ENCODE data around the gene RAMP2. TPM values are rescaled to one million over a fixed set of nuclear protein-coding genes. Genes with fewer than 3 reads are reported as not detected.

RAMP2 gene
- total and polyA plus RNA-seq, 2 of the 13 experiments (the other 11 are each of a cell fraction or from before 2014, with no cell fraction given) = 1.4 to 5.2 TPM

DNA sequence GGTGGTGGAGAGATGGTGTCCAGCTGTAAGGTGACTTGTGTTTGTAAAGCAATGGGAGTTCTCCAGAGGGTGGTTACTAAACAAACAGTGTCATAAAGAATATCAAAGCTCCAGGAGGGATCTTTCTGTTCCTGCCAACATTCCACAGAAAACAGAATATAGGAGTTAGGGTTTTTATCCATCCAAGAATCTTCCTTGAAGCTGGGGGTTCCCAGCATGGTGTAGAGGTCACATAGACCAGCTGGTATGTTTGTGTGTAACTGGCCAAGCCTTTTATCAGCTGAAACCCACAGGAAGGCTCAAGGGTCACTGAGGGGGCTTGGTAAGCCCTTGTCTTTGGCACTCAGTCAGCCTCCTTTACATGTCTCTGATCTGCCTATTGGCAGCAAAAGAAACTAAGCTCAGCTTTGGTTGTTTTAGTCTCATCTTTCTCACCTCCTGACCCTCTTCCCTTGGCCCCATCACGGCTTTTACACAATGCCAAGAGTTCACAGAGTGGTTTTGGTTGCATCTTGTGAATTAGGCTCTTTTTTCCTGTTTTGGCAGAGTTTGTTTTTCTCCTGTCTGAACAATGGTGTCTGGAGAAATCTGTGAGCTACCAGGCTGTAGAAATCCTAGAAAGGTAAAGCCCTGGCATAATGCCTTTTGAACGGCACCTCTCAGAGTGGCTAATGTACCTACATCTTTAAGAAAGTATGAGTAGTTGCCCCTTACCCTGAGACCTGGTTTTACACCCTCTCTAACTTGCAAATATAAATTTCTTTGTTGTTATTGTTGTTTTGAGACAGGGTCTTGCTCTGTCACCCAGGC, 42.3 kb downstream of the RAMP2 start (continued):
- TF ChIP-seq ZNF574 (CRISPR knock-in tag; IDR thresholded peaks at IDR 0.05) (peak; percentile 41), SOX5 (CRISPR knock-in tag; IDR thresholded peaks at IDR 0.05; ENCODE audit: borderline replicate concordance) (peak; percentile 68), ZFP62 (CRISPR knock-in tag; IDR thresholded peaks at IDR 0.05) (no peak), HNF4A (CRISPR knock-in tag; IDR thresholded peaks at IDR 0.05) (peak; percentile 96), ZNF607 (CRISPR knock-in tag; IDR thresholded peaks at IDR 0.05; ENCODE audit: borderline replicate concordance) (peak; percentile 52; the same call in 1 of the 2 replicates), TFAP4 (IDR thresholded peaks at IDR 0.05; ENCODE audit: borderline replicate concordance, low read depth) (peak; percentile 99), NR2F6 (IDR thresholded peaks at IDR 0.05) (peak; percentile 89), NR2F6 (CRISPR knock-in tag; IDR thresholded peaks at IDR 0.05) (peak; percentile 84), SIX1 (CRISPR knock-in tag; IDR thresholded peaks at IDR 0.05; ENCODE audit: borderline replicate concordance) (peak; percentile 65; the same call in 1 of the 2 replicates), ZBTB7A (CRISPR knock-in tag; IDR thresholded peaks at IDR 0.05) (peak; percentile 91), ZNF644 (CRISPR knock-in tag; IDR thresholded peaks at IDR 0.05; ENCODE audit: low read depth) (peak; percentile 86), ZSCAN31 (CRISPR knock-in tag; IDR thresholded peaks at IDR 0.05; ENCODE audit: low read depth) (no peak), FOXO1 (CRISPR knock-in tag; IDR thresholded peaks at IDR 0.05) (peak; percentile 36; the same call in 1 of the 2 replicates), NCOA2 (CRISPR knock-in tag; IDR thresholded peaks at IDR 0.05) (peak; percentile 47; the same call in 1 of the 2 replicates), ZNF292 (CRISPR knock-in tag; IDR thresholded peaks at IDR 0.05; ENCODE audit: borderline replicate concordance, low read depth) (0 out of 2 replicates have a peak, but pooled peaks have one; percentile 61), CREM (IDR thresholded peaks at IDR 0.05) (peak; percentile 57; the same call in 1 of the 2 replicates), CREM (CRISPR knock-in tag; IDR thresholded peaks at IDR 0.05) (no peak)
- TF ChIP-seq, protein P1, sequence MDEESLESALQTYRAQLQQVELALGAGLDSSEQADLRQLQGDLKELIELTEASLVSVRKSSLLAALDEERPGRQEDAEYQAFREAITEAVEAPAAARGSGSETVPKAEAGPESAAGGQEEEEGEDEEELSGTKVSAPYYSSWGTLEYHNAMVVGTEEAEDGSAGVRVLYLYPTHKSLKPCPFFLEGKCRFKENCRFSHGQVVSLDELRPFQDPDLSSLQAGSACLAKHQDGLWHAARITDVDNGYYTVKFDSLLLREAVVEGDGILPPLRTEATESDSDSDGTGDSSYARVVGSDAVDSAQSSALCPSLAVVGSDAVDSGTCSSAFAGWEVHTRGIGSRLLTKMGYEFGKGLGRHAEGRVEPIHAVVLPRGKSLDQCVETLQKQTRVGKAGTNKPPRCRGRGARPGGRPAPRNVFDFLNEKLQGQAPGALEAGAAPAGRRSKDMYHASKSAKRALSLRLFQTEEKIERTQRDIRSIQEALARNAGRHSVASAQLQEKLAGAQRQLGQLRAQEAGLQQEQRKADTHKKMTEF (CRISPR knock-in tag; IDR thresholded peaks at IDR 0.05) = peak; percentile 35; the same call in 1 of the 2 replicates
- TF ChIP-seq, protein P2, sequence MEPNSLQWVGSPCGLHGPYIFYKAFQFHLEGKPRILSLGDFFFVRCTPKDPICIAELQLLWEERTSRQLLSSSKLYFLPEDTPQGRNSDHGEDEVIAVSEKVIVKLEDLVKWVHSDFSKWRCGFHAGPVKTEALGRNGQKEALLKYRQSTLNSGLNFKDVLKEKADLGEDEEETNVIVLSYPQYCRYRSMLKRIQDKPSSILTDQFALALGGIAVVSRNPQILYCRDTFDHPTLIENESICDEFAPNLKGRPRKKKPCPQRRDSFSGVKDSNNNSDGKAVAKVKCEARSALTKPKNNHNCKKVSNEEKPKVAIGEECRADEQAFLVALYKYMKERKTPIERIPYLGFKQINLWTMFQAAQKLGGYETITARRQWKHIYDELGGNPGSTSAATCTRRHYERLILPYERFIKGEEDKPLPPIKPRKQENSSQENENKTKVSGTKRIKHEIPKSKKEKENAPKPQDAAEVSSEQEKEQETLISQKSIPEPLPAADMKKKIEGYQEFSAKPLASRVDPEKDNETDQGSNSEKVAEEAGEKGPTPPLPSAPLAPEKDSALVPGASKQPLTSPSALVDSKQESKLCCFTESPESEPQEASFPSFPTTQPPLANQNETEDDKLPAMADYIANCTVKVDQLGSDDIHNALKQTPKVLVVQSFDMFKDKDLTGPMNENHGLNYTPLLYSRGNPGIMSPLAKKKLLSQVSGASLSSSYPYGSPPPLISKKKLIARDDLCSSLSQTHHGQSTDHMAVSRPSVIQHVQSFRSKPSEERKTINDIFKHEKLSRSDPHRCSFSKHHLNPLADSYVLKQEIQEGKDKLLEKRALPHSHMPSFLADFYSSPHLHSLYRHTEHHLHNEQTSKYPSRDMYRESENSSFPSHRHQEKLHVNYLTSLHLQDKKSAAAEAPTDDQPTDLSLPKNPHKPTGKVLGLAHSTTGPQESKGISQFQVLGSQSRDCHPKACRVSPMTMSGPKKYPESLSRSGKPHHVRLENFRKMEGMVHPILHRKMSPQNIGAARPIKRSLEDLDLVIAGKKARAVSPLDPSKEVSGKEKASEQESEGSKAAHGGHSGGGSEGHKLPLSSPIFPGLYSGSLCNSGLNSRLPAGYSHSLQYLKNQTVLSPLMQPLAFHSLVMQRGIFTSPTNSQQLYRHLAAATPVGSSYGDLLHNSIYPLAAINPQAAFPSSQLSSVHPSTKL (CRISPR knock-in tag; IDR thresholded peaks at IDR 0.05) = peak; percentile 82
- TF ChIP-seq, protein P3, sequence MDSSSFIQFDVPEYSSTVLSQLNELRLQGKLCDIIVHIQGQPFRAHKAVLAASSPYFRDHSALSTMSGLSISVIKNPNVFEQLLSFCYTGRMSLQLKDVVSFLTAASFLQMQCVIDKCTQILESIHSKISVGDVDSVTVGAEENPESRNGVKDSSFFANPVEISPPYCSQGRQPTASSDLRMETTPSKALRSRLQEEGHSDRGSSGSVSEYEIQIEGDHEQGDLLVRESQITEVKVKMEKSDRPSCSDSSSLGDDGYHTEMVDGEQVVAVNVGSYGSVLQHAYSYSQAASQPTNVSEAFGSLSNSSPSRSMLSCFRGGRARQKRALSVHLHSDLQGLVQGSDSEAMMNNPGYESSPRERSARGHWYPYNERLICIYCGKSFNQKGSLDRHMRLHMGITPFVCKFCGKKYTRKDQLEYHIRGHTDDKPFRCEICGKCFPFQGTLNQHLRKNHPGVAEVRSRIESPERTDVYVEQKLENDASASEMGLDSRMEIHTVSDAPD (CRISPR knock-in tag; IDR thresholded peaks at IDR 0.05) = peak; percentile 84; the same call in 1 of the 2 replicates
